Measurements from ENCODE around the gene IFT122.

The IFT122 gene

GRCh38 chr3:129518038-129518561, 78.1 kb downstream of the IFT122 start:
- DNase-seq (ENCODE audit: low spot score) = no peak

- DNase-seq (ENCODE audit: low spot score) = no peak
These were observed 78.6 kb downstream of the IFT122 start for GRCh38 chr3:129518581-129518980.

- DNase-seq (ENCODE audit: low spot score) = no peak
These were observed 79.4 kb downstream of the IFT122 start for GRCh38 chr3:129519449-129519848.

GRCh38 chr3:129519896-129520715, 80.1 kb downstream of the IFT122 start:
- no peak for DNase-seq (ENCODE audit: low spot score)

GRCh38 chr3:129520960-129521359, 80.9 kb downstream of the IFT122 start:
- no peak for DNase-seq (ENCODE audit: low spot score)

- DNase-seq (ENCODE audit: low spot score) = no peak
These were observed 81.6 kb downstream of the IFT122 start for GRCh38 chr3:129521611-129522010.

- DNase-seq (ENCODE audit: low spot score) = no peak
These were observed 82.9 kb downstream of the IFT122 start for GRCh38 chr3:129522953-129523352.

- no peak for DNase-seq (ENCODE audit: low spot score)
These were observed 84.1 kb downstream of the IFT122 start for GRCh38 chr3:129524081-129524480.

GRCh38 chr3:129525341-129525968, 85.4 kb downstream of the IFT122 start:
- DNase-seq (ENCODE audit: low spot score) = no peak

- peak; percentile 70 for DNase-seq (ENCODE audit: low spot score)
These were observed 86.3 kb downstream of the IFT122 start for GRCh38 chr3:129526121-129526900.

- no peak for DNase-seq (ENCODE audit: low spot score)
These were observed 87.2 kb downstream of the IFT122 start for GRCh38 chr3:129527262-129527661.

- no peak for DNase-seq (ENCODE audit: low spot score)
These were observed 88.6 kb downstream of the IFT122 start, which contains the start of gene RHO for GRCh38 chr3:129528589-129529100. Gene RHO (plus strand): TSS chr3:129528639. CDS start chr3:129528734, 95 bp downstream.

- no peak for DNase-seq (ENCODE audit: low spot score)
These were observed 89.6 kb downstream of the IFT122 start for GRCh38 chr3:129529436-129530210.

- no peak for DNase-seq (ENCODE audit: low spot score)
These were observed 90.3 kb downstream of the IFT122 start for GRCh38 chr3:129530251-129530791.

GRCh38 chr3:129530821-129531220, 90.8 kb downstream of the IFT122 start:
- DNase-seq (ENCODE audit: low spot score) = no peak

- DNase-seq (ENCODE audit: low spot score) = no peak
These were observed 91.7 kb downstream of the IFT122 start for GRCh38 chr3:129531699-129532098.

GRCh38 chr3:129532261-129532660, 92.2 kb downstream of the IFT122 start:
- DNase-seq (ENCODE audit: low spot score) = no peak

- DNase-seq (ENCODE audit: low spot score) = no peak
These were observed 93.4 kb downstream of the IFT122 start for GRCh38 chr3:129533406-129533805.

GRCh38 chr3:129534428-129535027, 94.5 kb downstream of the IFT122 start:
- DNase-seq (ENCODE audit: low spot score) = no peak

- no peak for DNase-seq (ENCODE audit: low spot score)
These were observed 95.1 kb downstream of the IFT122 start for GRCh38 chr3:129535075-129535474.

GRCh38 chr3:129536374-129536667, 96.3 kb downstream of the IFT122 start:
- DNase-seq (ENCODE audit: low spot score) = no peak

Measured in pons (tissue), 1 donor.